Measurements from ENCODE around the gene TMEM108.

DNA sequence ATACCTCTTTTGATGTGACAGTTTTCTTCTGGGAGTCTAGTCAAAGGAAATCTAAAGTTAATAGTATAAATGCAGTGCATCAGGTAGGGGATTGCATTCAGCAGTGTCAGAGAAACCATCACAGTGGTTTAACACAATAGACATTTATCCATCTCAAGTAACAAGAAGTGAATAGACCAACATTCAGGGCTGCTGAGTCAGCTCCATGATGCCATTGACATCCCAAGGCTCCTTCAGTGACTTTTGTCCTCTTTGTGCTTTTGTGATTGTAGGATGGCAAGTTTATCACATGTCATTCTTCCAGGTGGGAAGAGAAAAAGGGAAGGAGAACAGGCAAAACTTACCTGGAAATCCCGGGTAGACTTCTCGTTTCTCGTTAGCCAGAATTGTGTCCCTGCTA is 158.3 kb downstream of the TMEM108 start:
- TF ChIP-seq, protein P1, sequence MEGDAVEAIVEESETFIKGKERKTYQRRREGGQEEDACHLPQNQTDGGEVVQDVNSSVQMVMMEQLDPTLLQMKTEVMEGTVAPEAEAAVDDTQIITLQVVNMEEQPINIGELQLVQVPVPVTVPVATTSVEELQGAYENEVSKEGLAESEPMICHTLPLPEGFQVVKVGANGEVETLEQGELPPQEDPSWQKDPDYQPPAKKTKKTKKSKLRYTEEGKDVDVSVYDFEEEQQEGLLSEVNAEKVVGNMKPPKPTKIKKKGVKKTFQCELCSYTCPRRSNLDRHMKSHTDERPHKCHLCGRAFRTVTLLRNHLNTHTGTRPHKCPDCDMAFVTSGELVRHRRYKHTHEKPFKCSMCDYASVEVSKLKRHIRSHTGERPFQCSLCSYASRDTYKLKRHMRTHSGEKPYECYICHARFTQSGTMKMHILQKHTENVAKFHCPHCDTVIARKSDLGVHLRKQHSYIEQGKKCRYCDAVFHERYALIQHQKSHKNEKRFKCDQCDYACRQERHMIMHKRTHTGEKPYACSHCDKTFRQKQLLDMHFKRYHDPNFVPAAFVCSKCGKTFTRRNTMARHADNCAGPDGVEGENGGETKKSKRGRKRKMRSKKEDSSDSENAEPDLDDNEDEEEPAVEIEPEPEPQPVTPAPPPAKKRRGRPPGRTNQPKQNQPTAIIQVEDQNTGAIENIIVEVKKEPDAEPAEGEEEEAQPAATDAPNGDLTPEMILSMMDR (IDR thresholded peaks at IDR 0.05), result no peak
- TF ChIP-seq EP300 (IDR thresholded peaks at IDR 0.05), result no peak
